ENCODE measurements around the gene TENM4.

TENM4 gene

DNA sequence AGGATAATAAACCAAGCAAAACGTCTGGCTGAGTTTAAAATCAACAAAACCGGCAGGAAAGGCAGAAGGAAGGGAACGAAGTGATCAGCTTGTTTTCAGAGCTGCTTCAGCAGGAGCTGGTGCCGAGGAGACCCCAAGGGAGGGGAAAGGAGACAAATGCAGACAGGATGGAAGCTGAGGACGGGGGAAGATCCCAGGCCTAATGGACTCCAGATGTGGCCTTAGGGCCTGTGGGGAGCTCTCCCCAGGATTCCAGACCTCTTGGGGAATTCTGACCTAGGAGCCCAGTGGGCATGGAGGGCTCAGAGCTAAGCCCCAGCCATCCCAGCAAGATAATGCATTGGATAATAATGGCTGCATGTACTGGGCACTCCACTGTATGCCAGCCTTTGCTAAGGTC is 654.7 kb downstream of the TENM4 start:
- DNase-seq (ENCODE audit: low read depth), result no peak

DNA sequence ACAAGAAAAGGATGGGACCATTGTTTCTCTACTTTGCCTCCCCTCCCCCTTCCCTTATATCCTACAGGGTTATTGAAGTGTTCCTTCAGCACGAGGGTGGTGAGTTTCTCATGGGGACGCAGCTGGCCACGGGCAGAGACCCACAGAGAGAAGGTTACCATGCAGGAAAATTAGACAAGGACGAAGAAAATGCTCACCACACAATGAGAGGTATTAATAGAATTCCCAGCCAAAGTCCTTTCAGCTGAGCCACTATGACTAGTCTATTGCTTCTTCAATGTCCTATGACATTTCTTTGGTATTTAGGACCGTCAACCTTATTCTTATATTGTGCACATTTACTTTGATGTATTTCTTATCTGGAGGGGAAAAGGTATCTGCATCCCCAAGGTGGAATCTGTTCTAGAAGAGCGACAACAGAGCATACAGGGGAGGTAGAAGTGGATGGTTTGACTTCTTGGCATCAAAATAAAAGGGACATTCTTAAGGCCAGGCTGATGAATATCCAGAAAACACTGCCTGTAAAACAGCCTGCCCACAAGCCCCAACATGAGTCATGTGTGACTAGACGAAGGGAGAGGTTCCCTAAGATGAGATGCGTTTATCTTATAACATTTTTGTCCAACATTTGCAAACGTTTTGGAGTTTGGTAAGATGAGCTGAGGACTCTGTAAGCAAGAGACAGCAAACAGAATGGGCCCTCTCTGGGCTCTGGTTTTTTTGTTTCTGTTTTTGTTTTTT is 656.3 kb downstream of the TENM4 start:
- peak; percentile 73 for DNase-seq (ENCODE audit: low read depth)

DNA sequence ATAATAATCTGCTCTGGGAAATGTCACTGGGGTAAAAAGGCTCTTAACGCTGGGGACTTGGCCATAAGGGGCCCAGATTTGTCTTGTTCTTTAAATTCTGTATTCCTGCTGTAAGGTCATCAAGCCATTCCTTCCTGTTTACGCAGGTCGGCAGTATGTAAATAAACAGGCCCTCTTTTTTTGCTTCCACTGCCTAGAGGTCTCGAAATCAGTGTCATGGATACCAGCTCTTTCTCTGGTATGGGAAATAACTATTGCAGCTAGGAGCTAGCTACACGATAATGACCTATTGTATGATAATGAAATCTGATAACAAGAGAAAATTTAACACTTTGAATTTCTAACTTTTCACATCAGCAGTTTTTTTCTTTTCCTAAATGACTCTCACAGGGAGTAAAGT is 657.0 kb downstream of the TENM4 start:
- DNase-seq (ENCODE audit: low read depth), result no peak

DNA sequence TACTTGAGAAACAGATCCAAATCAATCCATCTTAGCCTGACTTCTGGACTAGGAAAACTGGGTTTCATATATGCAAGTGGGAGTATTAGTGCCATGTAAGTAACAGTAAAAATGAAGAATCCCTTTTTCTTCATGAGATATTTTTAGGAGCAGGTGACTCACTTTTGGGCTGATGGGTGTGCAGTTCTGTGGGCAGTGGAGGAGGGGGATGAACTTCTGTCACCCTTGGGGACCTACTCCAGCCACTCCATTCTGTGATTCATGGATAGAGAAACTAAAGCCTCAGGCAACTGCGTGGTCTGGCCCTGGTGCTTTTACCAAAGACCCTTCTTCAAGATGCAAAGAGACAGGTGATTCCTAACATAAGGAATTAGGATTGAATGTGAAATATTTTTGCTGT is 657.5 kb downstream of the TENM4 start:
- DNase-seq (ENCODE audit: low read depth), result no peak

DNA sequence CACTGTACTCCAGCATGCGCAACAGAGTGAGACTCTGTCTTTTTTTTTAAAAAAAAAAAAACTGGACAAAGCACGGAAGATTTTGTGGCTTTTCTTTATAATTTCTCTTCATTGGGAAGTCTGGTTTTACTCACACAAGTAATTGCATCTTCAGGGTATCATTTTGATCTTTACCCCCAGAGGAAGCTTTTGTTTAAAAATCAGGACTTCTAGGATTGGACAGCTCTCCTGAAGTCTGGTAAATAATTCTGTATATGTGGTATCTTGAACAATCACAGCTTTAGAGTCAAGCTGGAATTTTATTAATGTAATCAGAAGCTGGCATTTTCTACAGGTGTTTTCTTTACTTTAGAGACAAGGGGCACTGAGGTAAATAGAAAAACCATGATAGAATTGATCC is 658.1 kb downstream of the TENM4 start:
- no peak for DNase-seq (ENCODE audit: low read depth)

DNA sequence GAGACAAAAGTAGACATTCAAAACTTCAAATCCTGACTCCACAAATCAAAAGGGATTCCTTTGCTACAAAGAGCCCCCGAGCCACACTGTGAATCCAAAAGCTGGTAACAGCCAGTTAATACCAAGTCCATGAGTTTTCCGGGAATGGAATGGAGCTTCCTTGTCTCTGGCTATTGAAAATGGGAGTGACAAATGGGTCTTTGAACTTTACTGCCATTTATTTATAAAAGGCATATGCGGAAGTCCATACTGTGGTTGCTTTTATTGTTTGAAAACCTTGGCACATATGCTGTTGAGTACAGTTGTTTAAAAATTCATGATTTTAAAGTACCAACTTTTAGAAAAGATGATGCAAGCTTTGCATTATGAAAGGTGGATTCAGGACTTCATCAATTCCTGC is 659.9 kb downstream of the TENM4 start:
- no peak for DNase-seq (ENCODE audit: low read depth)

DNA sequence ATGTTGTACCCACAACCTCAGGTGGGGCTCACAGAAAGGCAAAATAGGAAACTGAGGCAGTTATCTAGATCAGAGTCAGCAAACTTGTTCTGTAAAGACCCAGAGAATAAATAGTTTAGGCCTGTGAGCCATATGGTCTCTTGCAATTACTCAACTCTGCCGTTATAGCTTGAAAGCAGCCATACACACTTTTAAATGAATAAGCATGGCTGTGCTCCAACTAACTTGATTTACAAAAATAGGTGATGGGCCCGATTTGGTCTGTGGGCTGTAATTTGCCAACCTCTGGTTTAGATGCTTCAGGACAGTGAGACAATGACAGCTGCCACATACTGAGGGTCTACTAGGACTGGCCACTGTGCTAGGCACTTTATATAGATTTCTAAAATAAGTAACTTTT is 667.3 kb downstream of the TENM4 start:
- DNase-seq (ENCODE audit: low read depth), result no peak

DNA sequence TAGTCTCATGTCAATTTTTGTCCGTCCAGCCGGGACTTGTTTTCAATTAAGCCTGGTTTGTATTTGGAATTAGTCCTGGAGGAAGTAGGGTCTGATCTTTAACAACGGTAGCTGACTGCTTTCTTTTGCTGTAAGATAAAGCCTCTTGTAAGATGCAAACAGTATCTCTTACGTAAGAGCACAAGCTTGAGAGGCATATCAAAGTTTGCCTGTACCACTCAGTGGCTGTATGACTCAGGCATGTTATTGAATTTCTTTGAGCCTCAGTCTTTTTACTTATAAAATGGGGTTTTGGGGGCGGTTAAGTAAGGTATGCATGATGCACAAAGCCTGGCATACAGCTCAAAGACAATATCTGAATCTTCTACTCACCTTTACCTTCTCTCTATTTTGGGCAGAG is 667.8 kb downstream of the TENM4 start:
- peak; percentile 84 for DNase-seq (ENCODE audit: low read depth)

DNA sequence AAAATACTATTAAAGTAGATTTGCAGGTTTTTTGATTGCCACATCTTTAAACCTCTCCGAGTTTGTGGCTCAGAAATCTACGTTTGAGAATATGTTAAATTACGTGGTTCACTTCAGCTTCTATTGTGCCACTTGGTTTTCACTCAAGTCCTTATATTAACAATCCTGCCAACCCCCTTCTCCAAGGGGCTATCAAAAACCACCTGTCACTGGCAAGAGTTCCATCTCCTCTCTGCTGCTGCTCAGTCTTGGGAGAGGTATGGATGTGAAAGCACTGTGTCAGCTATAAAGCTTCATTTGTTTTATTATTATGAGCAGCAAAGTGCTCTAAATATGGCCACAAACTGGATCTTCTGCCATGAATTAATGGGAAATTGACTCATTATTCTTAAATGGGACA is 668.6 kb downstream of the TENM4 start:
- no peak for DNase-seq (ENCODE audit: low read depth)

DNA sequence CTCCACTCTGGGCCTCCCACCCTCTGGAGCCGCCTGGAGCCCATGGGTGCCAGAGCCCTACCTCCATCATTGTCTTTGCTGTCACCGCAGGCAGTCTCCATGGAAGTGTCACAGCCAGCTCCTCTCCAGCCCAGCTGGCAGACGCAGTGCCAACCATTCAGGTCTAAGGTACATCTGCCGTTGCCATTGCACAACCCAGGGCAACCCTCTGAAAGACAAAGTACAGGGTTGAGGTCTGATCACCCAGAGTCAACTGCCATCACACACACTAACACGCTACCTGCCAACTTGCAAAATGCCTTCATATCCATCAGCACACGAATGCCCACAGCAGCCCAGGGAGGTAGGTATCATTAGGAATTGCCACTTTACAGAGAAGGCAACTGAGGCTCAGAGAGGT is 669.9 kb downstream of the TENM4 start:
- no peak for DNase-seq (ENCODE audit: low read depth)

DNA sequence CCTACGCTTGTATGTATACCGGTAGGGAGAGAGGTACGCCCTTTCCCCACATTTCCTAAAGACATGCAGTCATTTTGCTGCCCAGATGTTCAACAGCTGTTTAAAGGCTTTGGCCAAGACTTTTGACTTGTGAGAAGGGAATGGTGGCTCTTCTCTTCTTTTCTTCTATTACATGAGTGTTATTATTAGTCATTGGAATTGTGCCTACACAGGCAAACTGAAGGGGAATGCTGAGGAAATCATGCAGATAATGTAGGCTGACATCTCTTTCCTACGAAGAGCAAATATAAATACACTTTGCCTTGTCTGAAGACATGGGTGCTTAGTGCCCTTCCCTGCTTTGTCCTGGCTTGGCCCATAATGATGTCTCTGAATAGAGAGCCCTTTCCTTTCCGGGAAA is 671.9 kb downstream of the TENM4 start:
- DNase-seq (ENCODE audit: low read depth), result no peak

DNA sequence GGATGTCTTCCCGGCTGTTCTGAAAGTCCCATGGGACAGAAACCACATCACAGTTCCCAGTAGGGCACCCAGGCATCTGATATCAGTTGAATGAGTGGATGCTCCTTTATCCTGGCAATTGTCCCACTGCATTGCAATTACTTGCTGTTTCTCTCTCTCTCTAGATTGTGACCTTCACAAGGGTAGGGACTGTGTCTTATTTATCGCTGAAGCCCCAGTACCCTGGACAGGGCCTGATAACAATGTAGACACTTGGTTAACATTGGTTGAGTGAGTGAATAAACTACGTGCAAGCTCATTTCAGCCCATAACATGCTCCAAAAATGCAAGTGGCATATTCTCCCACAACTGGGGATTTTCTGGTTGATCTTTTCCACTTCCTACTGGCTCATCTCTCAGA is 672.5 kb downstream of the TENM4 start:
- no peak for DNase-seq (ENCODE audit: low read depth)

DNA sequence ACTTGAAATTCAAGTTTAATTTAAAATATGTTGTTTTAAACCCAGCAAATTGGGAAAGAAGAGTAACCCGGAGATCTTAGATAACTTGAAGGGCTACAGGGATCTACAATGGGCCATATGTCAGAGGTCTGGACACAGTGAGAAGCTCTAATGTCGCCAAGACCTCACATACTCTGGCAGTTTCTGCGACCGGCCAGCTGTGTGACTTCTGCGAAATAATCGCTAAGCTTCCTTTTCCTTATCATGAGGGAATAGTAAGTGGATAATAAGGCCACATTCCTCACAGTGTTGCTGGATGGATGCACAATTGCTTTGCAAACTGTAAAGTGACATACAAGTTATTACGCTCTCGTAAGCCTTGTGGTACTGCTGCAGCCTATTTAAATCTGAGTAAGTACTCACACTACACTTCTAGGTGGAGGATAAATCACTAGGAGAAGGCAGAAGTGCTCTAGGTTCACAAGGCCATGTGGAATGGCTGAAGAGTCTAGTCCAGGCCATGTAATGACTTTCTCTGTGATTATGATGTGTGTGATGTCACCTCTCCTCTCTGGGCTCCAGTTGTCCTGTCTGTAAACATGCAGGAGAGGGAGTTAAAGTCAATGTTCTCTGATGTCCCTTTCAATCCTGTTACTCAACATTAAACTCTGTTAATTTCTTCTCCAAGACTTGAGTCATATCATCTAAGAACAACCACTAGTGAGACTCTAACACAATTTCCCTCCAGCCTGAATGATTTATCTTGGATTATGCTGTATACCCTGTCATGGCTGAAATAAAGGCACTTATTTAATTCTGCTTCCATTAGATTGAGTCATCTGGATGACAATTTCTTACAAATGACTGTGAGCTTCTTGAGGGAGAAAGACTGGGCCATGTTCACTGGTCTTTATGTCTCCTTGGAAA is 673.5 kb downstream of the TENM4 start:
- DNase-seq (ENCODE audit: low read depth), result peak; percentile 19

DNA sequence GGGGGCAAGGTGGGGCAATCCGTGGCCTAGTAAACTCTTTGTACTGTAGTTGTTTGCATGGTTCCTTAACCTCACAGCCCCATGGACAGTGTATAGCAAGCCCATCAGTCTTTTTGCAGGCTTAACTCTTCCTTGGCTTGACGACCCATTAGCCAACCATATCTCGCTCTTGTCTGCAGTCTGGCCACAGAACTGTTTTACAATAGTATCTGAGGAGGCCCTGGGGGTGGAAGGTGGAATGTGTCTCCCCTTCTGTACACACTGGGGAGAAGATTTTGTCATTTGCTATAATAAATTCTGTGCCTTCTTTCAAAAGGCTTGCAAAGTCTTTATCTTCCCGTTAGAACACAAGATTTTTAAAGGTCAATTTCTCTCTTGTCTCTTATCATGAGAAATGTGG is 675.9 kb downstream of the TENM4 start:
- DNase-seq (ENCODE audit: low read depth), result peak; percentile 68

DNA sequence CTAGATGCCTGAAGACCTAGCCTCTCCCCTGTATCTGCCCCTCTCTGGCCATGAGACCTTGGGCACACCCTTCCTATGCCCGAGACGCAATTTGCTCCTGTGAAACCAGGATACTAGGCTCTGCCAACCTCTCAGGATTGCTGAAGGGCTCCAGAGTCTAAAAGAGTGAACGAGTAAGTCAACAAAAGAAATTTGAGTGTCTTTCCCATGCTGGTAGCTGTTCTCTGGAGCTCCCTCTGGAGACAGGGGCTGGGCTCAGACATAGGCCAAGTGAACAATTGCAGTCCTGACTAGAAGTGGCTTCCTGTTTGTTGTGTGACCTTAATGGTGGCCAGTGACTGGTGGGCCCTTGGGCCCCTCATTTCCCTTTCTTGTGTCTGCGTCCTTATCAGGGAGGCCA is 677.2 kb downstream of the TENM4 start:
- no peak for DNase-seq (ENCODE audit: low read depth)

DNA sequence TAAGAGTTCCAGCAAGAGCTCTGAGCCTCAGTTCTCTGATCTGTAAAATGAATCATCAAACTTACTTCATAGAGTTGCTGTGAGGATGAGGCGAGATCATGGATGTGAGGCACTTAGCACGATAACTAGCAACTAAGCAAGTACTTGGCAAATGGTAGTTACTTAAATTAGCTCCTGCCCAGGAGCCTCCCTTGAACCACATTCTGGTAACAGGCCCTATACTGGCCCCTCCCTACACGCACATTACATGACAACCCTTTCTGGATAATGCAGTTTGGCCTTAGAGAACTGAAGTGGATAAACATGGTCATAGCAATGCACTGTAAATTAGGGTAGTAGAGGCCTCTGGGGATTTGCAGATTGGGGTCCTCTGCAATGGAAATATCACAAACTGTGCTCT is 678.7 kb downstream of the TENM4 start:
- DNase-seq (ENCODE audit: low read depth), result no peak

DNA sequence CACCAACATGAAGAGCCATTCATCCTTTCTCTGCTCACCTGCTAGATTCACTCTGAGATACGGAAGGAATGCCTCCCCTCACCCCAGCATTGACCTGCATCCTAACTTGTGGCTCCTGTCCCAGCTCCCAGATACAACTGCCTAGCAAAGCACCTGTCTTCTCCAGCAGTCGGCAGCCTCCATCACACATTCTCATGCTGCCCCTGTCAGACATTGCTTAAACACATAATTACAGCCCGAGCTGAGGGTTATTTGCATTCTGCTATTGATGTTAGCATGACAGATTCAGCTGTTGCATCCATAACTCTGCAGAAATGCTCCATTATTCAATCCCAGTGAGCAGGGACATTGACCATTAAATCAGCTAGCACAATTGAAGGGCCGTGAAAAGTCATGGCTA is 681.8 kb downstream of the TENM4 start:
- DNase-seq (ENCODE audit: low read depth), result no peak

DNA sequence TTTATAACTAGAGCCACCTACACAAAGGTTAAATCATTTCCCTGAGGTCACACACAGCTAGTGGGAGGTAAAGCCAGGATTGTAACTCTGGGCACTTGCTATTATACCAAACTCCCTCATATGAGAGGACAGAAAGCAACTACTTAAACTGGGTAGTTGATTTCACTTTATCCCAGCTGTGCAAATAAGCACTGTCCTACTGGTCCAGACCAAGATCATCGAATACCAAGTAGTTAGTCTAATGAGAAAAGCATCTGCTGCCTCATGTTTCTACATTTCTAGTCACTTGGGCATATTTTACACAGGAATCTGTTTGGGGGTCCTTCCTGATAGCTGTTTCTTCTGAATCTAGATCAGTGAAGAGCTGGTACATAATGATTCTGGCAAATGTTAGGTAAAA is 687.5 kb downstream of the TENM4 start:
- DNase-seq (ENCODE audit: low read depth), result no peak

DNA sequence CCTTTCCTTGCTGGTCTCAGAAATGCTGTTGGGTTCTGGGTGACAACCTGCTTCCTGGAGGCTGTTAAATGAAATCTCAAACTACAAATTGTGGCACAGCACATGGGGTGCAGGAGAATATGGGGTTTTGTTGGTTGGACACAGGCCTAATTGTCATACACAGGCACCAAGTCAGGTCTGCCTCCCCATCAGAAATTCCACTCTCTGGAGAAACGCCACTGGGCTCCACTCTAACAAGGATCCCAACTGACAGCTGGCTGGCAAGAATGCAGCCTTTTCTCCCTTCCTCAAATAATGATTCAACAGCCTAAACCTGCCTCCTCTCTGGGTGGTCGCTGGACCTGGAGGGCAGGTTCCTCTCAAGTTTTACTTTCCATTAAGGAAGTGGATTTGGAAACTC is 688.3 kb downstream of the TENM4 start:
- DNase-seq (ENCODE audit: low read depth), result no peak

DNA sequence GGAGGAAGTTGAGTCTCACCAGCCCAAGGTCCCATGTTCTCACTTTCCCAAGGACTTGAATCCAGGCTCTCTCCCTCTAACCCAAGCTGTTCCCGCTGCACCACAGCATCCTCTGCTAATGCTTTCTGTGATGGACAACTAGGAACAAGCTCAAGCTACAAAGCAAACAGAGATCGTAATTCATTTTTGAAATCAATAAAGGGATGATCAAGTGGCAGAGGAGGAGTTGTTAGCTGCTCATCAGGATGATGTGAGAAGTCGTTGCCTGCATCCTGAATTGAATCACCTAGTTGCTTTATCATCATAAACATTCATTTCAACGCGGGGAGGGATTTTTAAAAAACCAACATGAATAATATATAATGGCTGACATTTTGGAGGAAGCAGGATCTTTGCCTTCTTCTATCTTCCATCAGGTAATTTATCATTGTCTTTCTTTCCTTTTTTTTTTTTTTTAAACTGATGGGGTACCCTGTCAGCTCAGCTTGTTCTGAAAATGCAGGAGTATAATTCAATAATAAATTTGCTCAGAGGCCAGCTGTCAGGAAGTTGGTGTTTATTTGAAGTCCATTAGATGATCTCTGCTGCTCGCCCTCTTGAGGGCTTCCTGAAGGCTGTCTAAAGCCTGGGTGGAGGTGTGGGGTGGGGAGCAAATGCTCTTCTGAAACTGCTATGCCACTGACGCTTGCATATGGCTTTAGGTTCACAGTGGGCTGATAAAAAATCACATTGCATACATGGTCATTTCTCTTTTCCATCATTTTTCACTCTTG is 691.7 kb downstream of the TENM4 start:
- no peak for DNase-seq (ENCODE audit: low read depth)

DNA sequence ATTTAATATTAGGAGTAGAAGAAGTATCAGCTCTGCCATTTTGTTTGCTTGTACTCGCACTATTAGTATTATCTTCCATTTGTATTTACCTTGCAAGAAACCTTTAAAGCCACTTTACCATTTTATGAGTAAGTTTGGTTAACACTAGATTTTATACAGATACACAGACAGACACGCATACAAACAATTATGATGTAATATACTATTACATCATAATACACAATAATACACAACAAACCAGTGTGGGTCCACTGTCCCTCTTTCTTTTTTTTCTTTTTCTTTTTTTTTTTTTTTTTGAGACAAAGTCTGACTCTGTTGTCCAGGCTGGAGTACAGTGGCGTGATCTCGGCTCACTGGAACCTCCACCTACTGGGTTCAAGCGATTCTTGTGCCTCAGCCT is 695.9 kb downstream of the TENM4 start:
- no peak for DNase-seq (ENCODE audit: low read depth)

DNA sequence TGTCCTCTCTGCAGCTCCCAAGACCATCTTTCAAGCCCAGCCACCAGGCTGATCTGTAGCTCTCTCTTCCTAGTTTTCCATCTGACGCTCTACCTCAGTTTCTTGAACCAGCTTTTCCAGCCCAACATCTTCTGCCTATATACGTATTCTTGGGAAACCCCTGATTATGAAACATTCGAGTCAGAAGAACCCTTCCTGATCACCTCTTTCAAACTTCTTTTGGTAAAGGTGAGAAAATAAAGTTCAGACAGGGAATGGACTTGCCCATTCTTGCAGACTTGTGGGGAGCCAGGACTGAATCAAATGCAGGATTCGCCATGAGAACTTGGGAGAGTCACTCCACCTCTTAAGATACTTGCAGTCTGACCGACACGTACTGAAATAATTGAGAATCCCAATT is 696.6 kb downstream of the TENM4 start:
- no peak for DNase-seq (ENCODE audit: low read depth)

DNA sequence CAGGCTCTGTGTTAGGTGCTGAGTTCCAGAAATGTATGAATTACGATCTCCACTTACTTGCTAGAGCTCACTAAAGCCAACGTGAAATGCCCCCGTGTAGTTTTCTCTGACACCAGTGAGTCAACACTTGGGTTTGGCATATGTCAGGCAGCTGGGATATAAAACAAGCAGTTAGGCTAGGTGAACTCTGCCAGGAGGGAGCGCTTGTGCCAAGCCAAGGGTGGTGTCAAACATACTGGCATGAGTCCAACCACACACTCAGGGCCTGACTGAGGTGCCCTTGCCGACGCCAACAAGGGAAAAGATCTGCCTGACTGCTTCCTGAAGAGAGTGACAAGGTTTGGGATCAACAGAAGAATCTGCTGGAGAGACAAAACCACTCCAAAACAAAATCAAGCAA is 698.4 kb downstream of the TENM4 start:
- no peak for DNase-seq (ENCODE audit: low read depth)

Measured in amniotic epithelial cell (primary cell).